ENCODE results near the gene PCDHA6. TPM values are rescaled to one million over a fixed set of nuclear protein-coding genes. Genes with fewer than 3 reads are reported as not detected.
"Not testable (repeated sequence)": the region's sequence is repeated elsewhere in the genome, so short reads cannot be mapped to it uniquely, and the experiment has no call there.

The PCDHA6 gene
- polyA plus RNA-seq, 1 of the 3 experiments (the other 2 are of a cell fraction) = 0.02 TPM

- H2AFZ ChIP-seq (ENCODE audit: low read depth); H3K36me3 ChIP-seq (replicated peaks in 1 of 2; ENCODE audit: control insufficient read depth in 1 of 2, insufficient read depth in 2 of 2, low read length in 1 of 2); POLR2A ChIA-PET; H3K4me1 ChIP-seq (ENCODE audit: control insufficient read depth in 1 of 2, insufficient read depth in 2 of 2, low read depth in 1 of 2, low read length in 1 of 2); H3K79me2 ChIP-seq (ENCODE audit: insufficient read depth); H4K20me1 ChIP-seq (ENCODE audit: insufficient read depth); H3K9me3 ChIP-seq; H3K27ac ChIP-seq (ENCODE audit: low read depth in 2 of 2, low read length in 1 of 2); CTCF ChIA-PET; H3K9me2 ChIP-seq; H3F3A ChIP-seq (replicated peaks; ENCODE audit: insufficient read depth); H3K4me3 ChIP-seq (ENCODE audit: low read depth in 2 of 2, low read length in 1 of 2); DNase-seq; H3K4me2 ChIP-seq; H3K27me3 ChIP-seq (ENCODE audit: insufficient read depth); H3K9ac ChIP-seq: not testable (repeated sequence)
- WGBS (ENCODE audit: low lambda C conversion rate) = 94% methylated on average over 51 of the region's 101 CpGs
Observed at GRCh38 chr5:140849831-140850634, 22.3 kb downstream of the PCDHA6 start.

GRCh38 chr5:140855772-140856674 is 28.3 kb downstream of the PCDHA6 start, which contains the start of gene PCDHA10:
PCDHA10 (plus strand) TSS chr5:140855897; CDS start chr5:140856049, 152 bp downstream.
- DNase-seq = no peak
- no peak within 1 kb of the TSS for H3K4me2 ChIP-seq
- H3K4me1 ChIP-seq (ENCODE audit: control insufficient read depth in 1 of 2, insufficient read depth in 2 of 2, low read depth in 1 of 2, low read length in 1 of 2) = no peaks in the 10 kb centered on the region
- no peaks in the 10 kb centered on the region for H3K27me3 ChIP-seq (ENCODE audit: insufficient read depth)
- no peak within 1 kb of the TSS for H3K9ac ChIP-seq
- ChIA-PET CTCF (interaction anchor here (1.3 to 2.4 kb wide), 3 partner anchors 14 to 185 kb away, joined by 3 to 10 read pairs (median 7); partner anchors contain the start of gene PCDHAC1), POLR2A (no interaction called here)
- H4K20me1 ChIP-seq (ENCODE audit: insufficient read depth) = no peaks in the 10 kb centered on the region
- no peaks in the 10 kb centered on the region for H3K79me2 ChIP-seq (ENCODE audit: insufficient read depth)
- H3K9me3 ChIP-seq = no peaks in the 10 kb centered on the region
- no peaks in the 10 kb centered on the region for H3F3A ChIP-seq (replicated peaks; ENCODE audit: insufficient read depth)
- no peak within 1 kb of the TSS for H3K27ac ChIP-seq (ENCODE audit: low read depth in 2 of 2, low read length in 1 of 2)
- no peak within 1 kb of the TSS for H3K4me3 ChIP-seq (ENCODE audit: low read depth in 2 of 2, low read length in 1 of 2)
- WGBS (ENCODE audit: low lambda C conversion rate) = 79% methylated on average over 32 of the region's 44 CpGs
- TF ChIP-seq CHD2 (IDR thresholded peaks at IDR 0.05; ENCODE audit: low read length, partially characterized antibody) = no peak
- TF ChIP-seq EZH2phosphoT487 (IDR thresholded peaks at IDR 0.05; ENCODE audit: borderline replicate concordance, low read depth) = no peak
- TF ChIP-seq RAD21 (IDR thresholded peaks at IDR 0.05; ENCODE audit: low read length) = peak; percentile 40; the same call in 1 of the 2 replicates
- TF ChIP-seq, protein P1, sequence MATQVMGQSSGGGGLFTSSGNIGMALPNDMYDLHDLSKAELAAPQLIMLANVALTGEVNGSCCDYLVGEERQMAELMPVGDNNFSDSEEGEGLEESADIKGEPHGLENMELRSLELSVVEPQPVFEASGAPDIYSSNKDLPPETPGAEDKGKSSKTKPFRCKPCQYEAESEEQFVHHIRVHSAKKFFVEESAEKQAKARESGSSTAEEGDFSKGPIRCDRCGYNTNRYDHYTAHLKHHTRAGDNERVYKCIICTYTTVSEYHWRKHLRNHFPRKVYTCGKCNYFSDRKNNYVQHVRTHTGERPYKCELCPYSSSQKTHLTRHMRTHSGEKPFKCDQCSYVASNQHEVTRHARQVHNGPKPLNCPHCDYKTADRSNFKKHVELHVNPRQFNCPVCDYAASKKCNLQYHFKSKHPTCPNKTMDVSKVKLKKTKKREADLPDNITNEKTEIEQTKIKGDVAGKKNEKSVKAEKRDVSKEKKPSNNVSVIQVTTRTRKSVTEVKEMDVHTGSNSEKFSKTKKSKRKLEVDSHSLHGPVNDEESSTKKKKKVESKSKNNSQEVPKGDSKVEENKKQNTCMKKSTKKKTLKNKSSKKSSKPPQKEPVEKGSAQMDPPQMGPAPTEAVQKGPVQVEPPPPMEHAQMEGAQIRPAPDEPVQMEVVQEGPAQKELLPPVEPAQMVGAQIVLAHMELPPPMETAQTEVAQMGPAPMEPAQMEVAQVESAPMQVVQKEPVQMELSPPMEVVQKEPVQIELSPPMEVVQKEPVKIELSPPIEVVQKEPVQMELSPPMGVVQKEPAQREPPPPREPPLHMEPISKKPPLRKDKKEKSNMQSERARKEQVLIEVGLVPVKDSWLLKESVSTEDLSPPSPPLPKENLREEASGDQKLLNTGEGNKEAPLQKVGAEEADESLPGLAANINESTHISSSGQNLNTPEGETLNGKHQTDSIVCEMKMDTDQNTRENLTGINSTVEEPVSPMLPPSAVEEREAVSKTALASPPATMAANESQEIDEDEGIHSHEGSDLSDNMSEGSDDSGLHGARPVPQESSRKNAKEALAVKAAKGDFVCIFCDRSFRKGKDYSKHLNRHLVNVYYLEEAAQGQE (IDR thresholded peaks at IDR 0.05; ENCODE audit: low read depth, low read length) = no peak
- TF ChIP-seq RCOR1 (IDR thresholded peaks at IDR 0.05; ENCODE audit: low read length) = no peak
- TF ChIP-seq, protein P2, sequence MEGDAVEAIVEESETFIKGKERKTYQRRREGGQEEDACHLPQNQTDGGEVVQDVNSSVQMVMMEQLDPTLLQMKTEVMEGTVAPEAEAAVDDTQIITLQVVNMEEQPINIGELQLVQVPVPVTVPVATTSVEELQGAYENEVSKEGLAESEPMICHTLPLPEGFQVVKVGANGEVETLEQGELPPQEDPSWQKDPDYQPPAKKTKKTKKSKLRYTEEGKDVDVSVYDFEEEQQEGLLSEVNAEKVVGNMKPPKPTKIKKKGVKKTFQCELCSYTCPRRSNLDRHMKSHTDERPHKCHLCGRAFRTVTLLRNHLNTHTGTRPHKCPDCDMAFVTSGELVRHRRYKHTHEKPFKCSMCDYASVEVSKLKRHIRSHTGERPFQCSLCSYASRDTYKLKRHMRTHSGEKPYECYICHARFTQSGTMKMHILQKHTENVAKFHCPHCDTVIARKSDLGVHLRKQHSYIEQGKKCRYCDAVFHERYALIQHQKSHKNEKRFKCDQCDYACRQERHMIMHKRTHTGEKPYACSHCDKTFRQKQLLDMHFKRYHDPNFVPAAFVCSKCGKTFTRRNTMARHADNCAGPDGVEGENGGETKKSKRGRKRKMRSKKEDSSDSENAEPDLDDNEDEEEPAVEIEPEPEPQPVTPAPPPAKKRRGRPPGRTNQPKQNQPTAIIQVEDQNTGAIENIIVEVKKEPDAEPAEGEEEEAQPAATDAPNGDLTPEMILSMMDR (IDR thresholded peaks at IDR 0.05) = peak; percentile 13; the same call in 1 of the 2 replicates
- no peak within 1 kb of the TSS for H2AFZ ChIP-seq (ENCODE audit: low read depth)
- H3K9me2 ChIP-seq = no peaks in the 10 kb centered on the region
- H3K36me3 ChIP-seq (replicated peaks in 1 of 2; ENCODE audit: control insufficient read depth in 1 of 2, insufficient read depth in 2 of 2, low read length in 1 of 2) = no peaks in the 10 kb centered on the region
